ENCODE data around the gene F8.

GRCh38 chrX:154900323-154900722 is 122.2 kb downstream of the F8 start:
- TF ChIP-seq CTCF (conservative IDR thresholded peaks at IDR 0.05) (no peak), ZFX (IDR thresholded peaks at IDR 0.05) (no peak)
